SKM-1 (cell line): ENCODE measurements around the gene RND1.

ENCODE experiments used
- DNase-seq: peaks from one replicate; lab custom pipeline; 2025; ENCODE audit not compliant: unreplicated experiment; lab: John Stamatoyannopoulos, UW

Gene RND1

DNA sequence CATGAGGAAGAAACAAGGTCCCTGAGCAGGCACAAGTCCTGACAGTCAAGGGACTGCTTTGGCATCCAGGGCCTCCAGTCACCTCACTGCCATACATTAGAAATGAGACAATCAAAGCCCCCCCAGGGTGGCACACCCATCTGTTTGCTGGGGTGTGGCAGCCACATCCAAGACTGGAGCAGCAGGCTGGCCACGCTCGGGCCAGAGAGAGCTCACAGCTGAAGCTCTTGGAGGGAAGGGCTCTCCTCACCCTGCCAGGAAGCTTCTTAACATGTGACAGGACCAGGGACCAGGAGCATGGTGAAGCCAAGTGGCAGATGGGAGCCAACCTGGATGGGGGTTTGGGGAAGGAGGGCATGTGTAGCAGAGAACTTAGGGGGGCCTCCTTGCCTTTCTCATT lies 37.4 kb downstream of the RND1 start:
- DNase-seq, result no peak

DNA sequence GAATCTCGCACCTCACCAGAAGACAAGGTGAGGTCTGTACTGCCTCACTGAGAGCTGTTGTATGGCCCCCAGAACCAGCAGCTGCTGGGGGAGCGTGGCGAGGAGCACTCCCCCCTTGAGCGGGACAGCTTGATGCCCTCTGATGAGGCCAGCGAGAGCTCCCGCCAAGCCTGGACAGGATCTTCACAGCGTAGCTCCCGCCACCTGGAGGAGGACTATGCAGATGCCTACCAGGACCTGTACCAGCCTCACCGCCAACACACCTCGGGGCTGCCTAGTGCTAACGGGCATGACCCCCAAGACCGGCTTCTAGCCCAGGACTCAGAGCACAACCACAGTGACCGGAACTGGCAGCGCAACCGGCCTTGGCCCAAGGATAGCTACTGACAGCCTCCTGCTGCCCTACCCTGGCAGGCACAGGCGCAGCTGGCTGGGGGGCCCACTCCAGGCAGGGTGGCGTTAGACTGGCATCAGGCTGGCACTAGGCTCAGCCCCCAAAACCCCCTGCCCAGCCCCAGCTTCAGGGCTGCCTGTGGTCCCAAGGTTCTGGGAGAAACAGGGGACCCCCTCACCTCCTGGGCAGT lies 38.1 kb downstream of the RND1 start:
- DNase-seq, result no peak

DNA sequence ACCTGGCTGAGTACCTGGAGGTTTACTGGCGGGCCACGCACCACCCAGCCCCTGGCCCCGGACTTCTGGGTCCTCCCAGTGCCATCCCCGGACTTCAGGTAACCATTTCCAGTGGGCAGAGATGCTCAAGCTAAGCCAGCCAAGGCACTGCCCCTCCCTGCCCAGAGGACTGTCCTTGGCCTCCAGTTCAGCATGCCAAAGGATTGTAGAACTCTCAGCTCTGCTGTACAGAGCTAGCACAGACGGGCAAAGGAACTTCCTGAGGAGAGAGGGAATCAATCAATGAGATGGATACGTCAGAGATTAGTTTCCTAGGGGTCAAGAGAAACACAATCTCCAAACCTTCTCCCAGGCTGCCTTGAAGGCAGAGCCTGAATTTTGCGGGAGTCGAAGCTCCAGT lies 38.6 kb downstream of the RND1 start:
- no peak for DNase-seq

DNA sequence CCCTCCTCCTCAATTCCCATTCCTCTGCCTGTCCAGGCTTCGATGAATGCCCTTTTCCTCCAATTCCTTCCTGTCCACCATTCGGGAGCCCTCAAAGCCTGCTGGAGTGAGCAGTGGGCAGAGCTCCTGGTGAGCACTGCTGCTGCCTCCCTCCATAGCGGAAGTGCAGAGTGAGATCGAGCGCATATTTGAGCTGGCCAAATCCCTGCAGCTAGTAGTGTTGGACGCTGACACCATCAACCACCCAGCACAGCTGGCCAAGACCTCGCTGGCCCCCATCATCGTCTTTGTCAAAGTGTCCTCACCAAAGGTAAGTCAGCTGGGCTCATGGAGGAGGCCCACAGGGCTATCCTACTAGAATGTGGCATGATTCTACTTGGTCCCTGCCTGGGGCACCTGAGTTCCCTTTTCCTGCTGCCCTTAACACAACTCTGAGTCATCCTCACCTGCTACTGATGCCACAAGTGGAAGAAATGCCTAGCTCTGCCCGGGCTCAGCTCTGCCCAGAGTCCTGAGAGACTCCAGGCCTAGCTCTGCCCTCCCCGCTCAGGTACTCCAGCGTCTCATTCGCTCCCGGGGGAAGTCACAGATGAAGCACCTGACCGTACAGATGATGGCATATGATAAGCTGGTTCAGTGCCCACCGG lies 39.3 kb downstream of the RND1 start:
- no peak for DNase-seq

DNA sequence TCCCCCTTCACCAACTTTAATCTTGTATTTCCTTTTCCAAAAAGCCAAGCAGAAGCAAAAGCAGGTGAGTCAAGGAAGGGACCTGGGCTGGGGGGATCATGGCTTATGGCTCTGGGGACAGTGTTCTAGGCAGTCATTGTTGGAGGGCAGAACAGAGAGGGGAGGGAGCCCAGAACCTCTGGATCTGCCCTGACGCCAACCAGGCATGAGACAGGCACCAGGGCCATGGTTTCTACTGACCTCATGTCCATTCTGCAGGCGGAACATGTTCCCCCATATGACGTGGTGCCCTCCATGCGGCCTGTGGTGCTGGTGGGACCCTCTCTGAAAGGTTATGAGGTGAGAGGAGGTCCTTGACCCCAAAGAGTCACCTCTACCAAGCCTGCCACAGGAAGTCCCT lies 40.8 kb downstream of the RND1 start:
- no peak for DNase-seq

DNA sequence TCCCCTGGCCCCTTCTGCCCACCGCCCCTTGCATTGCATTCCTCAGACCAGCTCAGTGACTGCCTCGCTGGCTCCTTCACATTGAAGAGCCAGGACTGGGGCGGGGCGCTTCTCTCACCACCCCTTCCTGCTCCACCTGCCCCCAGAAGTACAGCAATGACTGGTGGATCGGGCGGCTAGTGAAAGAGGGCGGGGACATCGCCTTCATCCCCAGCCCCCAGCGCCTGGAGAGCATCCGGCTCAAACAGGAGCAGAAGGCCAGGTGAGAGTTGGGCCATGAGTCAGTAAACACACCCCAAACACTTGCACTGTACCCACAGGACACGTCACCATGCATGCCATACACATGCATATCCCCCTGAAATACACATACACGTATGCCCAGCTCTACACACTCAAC lies 41.6 kb downstream of the RND1 start:
- no peak for DNase-seq

DNA sequence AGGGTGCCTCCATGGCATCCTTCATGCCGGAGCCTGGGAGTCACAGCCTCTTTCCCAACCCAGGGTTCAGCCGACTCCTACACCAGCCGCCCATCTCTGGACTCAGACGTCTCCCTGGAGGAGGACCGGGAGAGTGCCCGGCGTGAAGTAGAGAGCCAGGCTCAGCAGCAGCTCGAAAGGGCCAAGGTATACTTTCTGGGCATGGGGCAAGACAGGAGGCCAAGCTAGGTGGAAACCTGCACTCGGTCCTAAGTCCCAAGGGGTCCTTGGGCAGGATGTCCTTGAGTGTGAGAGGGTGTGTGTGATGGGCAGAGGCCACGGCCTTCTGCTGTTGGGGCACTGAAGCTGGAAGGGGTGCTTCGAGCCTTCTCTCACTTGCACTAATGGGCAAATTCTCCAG lies 42.4 kb downstream of the RND1 start:
- no peak for DNase-seq

DNA sequence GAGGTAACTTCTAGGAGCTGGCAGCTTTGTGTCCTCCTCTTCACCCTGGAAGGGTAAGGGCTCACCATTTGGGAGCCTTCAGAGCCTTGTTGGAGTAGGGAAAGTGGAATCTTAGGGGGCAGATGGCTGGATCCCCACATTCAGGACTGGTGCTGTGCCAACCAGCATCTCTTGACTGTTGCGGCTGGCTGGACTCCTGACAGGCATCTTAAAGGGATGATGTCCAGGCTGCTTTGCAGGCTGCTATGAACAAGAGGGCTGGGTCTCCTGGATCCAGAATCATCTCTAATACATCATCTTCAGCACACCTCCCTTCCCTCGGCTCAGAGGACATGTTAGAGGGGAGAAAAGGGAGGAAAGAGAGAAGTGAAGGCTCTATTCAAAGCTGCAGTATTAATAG lies 43.0 kb downstream of the RND1 start:
- DNase-seq, result no peak

DNA sequence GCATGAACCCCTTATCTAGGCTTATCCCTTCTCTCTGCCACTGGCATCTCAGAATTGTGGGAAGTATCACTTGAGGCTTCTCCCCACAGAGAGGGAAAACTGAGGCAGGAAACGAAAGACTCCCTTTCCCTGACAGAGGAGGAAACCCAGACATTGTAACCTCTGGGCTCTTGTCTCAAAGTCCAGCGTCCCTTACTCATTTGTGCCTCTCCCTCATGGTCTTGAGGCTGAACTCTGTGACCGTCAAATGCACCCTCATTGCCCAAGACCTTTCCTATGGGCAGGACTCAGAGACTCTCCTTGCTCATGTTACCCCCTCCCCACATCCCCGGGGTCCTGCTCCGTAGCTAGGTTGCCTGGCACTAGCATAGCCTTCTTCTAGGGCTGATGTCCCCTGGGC lies 43.5 kb downstream of the RND1 start:
- no peak for DNase-seq

DNA sequence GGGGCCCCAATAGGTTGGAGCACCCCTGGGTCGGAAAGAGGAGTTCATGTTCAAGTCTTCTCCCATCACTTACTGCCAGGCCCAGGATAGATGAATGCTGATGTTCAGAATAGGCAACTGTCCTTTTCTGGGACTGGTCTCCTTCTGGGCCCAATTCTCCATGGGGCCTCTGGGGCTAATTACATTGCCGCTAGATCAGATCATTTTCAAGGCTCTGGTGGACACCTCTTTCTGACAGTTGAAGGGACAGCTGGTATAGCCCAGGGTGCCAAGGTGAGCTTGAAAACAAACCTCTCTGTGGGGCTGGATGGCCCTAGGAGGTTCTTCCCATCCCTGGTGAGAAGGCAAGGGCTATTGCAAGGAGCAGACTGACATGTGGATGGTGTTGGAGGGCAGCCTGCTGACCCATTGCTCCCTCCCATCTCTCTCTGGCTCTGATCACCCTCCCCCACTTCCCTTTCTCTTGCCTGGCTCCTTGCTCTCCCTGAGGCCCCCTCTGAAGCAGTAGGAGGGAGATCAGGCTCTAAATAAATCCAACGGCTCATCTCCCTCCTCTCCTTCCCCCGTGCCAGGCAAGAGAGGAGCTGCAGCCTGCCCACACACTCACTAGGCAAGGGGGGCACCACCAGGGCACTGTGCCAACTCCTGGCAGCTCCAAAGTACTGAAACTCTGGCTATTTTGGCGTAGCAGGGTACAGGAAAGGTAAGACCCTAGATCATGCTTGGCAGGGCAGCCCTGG lies 45.5 kb downstream of the RND1 start:
- DNase-seq, result no peak

DNA sequence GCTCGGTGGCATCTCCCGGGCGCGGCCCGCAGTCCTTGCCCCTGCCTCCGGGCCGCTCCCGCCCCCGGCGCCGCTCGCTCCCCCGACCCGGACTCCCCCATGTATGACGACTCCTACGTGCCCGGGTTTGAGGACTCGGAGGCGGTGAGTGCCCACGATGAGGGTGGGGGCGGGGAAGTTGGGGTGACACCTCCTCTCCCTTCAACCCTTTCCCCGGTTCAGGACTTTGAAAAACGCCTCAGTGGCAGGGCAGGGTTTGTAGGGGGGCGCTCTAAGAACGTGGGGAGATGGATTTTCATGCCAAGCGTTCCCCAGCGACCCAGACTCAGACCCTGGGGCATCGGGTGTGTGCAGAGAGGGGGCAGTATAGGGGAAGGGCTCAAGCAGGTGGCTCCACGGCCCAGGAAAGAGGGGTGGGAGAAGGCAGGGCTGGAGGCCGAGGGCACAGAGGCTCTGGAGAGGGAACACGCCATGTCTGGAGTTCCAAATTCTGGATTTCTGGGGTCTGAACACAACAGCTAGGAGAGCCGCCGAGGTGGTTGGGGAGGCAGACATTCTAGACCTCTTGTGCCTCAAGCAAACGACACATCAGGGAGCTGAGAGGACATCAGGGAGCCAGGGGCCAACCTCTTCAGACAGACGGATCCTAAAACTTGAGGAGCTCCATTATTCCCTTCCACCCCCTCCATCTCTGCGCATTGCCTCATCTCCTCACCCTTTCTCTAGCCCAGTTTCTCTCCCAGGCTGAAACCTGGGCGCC lies 46.7 kb downstream of the RND1 start:
- DNase-seq, result no peak

DNA sequence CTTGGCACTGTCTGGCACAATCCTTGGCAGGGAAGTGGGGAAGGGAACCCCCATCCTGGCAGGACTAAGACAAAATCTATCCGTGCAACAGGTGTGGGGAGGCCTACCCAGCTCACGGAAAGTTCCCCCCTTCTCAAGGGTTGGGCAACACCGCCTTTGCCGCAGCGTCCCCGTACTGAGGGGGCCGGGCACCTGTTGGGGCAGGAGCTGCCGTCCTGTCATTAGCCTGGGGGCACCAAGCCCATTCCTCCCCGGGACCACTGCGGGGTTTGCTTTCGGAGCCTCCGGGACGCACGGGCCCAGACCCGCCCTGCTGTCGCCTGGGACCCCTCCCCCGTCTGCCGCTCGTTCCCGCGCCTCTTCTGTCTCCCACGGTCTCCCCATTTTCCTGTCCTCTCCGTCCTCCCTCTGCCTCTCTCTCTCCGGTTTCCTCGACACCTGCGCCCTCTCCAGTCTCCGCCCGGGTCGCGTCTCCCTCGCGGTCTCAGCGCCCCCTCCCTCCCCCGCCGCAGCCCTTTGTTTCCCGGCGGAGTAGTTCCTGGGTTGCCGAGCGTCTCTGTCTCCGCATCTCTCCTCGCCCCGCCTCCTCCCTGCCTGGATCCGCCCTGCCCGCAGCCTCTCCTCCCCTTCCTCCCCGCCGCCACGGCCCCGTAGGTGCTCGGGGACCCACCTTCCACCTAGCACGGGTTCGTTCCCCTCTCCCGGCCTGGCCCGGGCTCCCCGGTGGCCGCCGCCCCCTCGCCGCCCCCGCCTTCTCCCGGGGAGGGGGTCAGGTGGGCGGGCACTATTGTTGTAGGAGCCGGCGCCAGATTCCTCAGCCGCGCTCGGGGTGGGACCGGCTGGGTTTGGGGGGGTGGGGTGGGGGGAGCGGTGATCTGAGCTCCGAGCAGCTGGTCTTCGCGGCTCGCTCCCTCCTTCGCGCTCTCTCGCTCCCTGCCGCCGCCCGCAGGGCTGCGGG lies 47.5 kb downstream of the RND1 start, which contains the start of gene CACNB3:
Gene CACNB3, plus strand, starts transcription at position 624 of the 958 bp plus-strand sequence. CDS start 434 bp downstream, outside the sequence.
- no peak for DNase-seq

DNA sequence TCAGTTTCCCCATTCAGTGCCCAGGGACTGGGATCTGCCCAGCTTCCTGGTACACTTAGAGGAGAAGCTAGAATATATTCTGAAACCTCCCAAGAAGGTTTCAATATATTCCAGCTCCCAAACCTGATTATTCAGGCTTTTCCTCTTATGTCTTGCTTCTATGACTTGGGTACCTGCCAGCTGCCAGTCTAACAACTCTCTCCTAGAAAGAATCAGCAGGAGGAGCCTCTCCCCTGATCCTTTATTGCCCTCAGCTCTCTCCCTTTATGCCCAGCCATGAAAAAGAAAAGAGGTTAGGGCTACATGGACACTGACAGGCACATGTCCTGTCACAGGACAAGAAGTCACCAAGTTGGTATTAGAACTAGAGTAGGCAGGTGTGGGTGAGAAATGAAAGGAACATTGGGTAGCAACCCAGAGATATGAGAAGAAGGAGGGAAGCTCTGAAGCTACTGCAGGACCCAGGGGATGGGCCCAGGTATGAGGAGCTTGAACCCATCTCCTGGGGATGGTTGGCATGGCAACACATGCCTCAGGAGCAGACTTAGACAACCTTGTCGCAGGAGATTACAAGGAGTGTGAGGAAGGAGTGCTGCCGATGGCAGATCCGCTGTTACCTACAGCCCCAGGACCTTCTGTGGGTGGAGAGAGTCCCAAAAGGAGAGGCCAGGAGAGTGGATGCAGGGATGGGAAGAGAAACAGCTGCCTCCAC lies 49.4 kb downstream of the RND1 start:
- no peak for DNase-seq

DNA sequence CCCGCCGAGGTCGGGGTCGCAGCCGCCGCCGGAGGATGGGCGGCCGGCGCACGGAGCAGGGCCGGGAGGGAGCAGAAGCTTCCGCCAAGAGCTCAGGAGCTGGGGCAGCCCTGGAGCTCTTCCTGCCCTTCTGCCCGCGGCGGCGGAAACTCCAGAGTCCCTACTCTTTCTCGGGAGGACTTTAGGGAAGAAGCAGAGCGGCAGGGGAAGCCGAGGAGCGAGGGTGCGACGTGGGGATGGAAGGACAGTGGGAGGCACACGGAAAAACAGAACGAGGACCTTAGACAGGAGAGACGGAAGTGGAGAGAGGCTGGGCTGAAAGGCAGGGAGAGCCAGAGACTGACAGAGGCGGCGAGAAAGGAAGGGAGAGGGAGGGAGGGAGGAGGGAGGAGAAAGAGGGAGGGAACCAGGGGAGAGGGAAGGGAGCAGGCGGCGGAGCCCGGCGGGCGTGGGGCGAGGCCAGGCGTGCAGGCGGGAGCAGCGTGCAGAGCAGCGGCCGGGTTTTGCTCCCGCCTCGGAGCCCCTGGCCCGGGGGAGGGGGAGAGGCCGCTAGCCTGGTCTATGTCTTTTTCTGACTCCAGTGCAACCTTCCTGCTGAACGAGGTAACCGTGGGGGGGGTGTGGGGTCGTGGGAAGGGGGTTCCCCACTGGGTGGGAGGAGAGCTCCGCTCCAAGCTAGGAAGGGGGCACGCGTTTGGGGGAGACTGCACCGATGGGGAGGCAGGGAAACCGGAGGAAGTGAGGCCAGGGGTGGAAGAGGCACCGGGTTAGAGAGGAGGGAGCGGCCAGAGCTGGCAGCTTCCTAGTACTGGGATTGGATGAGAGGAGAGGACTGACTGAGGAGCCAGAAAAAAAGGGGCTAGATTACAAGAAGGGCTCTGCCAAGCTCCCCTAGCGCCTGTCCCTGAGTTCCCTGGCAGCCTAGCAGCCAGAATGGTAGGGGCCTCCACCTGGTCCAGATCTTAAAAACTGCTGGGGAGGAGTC lies 50.3 kb downstream of the RND1 start:
- DNase-seq, result peak; percentile 57

DNA sequence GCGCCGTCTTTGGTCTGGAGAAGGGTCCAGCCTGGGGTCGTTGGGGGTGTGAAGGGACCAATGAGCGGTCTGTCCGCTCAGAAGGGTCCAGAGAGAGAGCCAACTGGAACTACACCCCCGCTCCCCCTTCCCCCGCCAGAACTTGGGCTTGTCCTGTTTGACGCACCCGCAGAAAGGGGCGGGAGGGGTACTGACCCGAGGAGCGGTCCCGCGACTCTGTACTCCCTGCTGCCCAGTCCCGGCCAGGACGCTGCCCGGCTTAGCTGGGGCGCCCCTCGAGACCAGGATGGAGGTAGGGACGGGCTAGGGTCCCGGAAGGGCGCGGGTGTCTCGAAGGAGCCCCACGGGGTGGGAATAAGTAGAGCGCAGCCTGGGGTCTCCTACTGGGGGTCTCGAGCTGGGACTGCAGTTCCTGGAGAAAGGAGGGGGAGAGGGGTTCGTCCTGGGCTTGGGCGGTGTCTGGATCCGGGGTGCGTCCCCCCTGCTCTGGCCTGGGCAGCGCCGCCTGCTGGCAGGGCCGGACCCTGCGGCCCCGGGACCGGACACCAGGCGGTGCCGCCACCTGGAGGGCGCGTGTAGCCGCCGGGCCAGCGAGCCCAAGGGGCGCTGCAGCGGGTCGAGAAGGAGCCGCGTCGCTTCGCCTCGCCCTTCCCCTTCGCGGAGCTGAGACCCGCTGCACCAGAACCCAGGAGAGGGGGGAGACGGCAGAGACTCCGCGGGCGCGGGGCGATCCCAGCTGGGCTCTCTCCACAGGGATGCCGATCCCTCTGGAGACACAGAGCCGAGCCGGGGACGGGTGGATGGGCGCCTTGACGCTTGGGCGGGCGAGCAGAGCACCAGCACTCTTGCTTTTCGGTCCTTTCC lies 51.2 kb downstream of the RND1 start:
- peak; percentile 18 for DNase-seq

DNA sequence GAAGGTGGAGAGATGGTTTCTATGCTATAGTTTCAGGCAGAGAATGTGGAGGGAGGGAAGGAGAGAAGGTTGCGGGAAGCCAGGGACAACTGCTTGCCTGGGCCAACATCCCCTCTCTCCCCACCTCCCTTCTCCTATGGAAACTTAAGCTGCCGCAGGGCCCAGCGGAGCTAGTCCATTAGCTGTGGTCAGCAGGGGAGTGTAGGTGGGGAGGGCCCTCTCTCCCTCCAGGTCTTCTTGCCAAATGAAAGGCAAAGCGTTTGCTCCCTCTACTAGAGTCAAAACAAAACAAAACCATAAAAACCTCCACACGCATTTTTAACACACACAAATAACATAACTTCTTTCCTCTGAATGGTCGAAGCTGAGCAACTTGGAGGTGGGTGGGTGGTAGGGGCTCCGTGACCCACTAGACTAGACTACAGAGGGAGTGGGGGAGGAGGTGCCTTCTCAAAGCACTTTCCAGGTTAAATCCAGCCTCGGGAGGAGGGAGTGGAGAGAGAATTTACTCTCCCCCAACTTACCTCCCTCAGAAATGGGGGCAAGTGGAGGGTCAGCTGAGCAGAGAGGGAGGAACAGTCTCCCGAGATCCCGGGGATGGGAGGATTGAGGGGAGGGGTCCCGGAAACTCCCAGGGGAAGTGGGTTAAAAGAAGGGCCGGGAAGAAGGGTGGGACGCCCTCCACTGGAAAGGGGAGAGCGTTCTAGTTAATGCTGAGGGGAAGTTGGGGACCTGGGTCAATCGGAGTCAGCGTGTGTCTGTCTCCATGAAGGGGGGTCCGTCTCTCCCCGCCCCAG lies 52.0 kb downstream of the RND1 start:
- no peak for DNase-seq

DNA sequence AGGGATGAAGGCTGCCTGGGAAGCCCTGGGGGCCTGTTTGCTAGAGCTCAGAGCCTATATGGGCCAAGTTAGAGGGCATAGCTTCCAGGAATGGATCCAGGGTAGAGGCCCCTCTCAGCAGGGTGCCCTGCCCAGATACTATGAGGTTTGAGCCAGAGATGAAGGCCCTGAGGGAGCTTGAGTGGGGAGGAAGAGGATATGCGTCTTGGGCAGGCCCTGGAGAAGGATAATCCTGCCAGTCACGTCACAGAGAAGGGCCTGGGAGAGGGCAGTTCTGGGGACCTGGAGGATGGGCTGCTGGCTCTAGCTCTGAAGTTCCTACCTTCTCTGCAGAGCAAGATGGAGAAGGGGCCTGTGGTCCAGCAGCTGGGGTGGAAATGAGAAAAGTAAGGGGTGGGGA lies 53.3 kb downstream of the RND1 start:
- no peak for DNase-seq
